ENCODE results near the gene RRP12.

Gene RRP12

GRCh38 chr10:97336942-97337831, 64.0 kb downstream of the RRP12 start:
- TF ChIP-seq CTCF (IDR thresholded peaks at IDR 0.05; ENCODE audit: extremely low read depth, insufficient read depth, missing control alignments), result no peak
- in situ Hi-C loops (cut with MboI; ENCODE audit: low pct_unique_long_range_greater_than_20kb, low sequenced_read_pairs, unreplicated experiment), result no loop called here
- no peak for DNase-seq (ENCODE audit: low spot score)

GRCh38 chr10:97336446-97336845, 64.7 kb downstream of the RRP12 start:
- DNase-seq (ENCODE audit: low spot score), result no peak
- in situ Hi-C loops (cut with MboI; ENCODE audit: low pct_unique_long_range_greater_than_20kb, low sequenced_read_pairs, unreplicated experiment), result no loop called here
- TF ChIP-seq CTCF (IDR thresholded peaks at IDR 0.05; ENCODE audit: extremely low read depth, insufficient read depth, missing control alignments), result no peak

GRCh38 chr10:97336006-97336405, 65.1 kb downstream of the RRP12 start:
- in situ Hi-C loops (cut with MboI; ENCODE audit: low pct_unique_long_range_greater_than_20kb, low sequenced_read_pairs, unreplicated experiment), result no loop called here
- DNase-seq (ENCODE audit: low spot score), result no peak
- TF ChIP-seq CTCF (IDR thresholded peaks at IDR 0.05; ENCODE audit: extremely low read depth, insufficient read depth, missing control alignments), result no peak

- TF ChIP-seq CTCF (IDR thresholded peaks at IDR 0.05; ENCODE audit: extremely low read depth, insufficient read depth, missing control alignments), result no peak
- no peak for DNase-seq (ENCODE audit: low spot score)
- in situ Hi-C loops (cut with MboI; ENCODE audit: low pct_unique_long_range_greater_than_20kb, low sequenced_read_pairs, unreplicated experiment), result no loop called here
These were observed 65.9 kb downstream of the RRP12 start for GRCh38 chr10:97335188-97335619.

- peak; percentile 98 for DNase-seq (ENCODE audit: low spot score)
- no peak for TF ChIP-seq CTCF (IDR thresholded peaks at IDR 0.05; ENCODE audit: extremely low read depth, insufficient read depth, missing control alignments)
- in situ Hi-C loops (cut with MboI; ENCODE audit: low pct_unique_long_range_greater_than_20kb, low sequenced_read_pairs, unreplicated experiment), result no loop called here
These were observed 66.6 kb downstream of the RRP12 start, which contains the start of gene FRAT2 for GRCh38 chr10:97334370-97335175. TSS of gene FRAT2 (minus strand) at chr10:97334729. CDS start at chr10:97334572, 157 bp downstream.

GRCh38 chr10:97333601-97334369, 67.4 kb downstream of the RRP12 start:
- DNase-seq (ENCODE audit: low spot score), result peak; percentile 63
- TF ChIP-seq CTCF (IDR thresholded peaks at IDR 0.05; ENCODE audit: extremely low read depth, insufficient read depth, missing control alignments), result no peak
- in situ Hi-C loops (cut with MboI; ENCODE audit: low pct_unique_long_range_greater_than_20kb, low sequenced_read_pairs, unreplicated experiment), result no loop called here
